CD4-positive, alpha-beta T cell treated with Interleukin-12 subunit alpha and Interleukin-12 subunit beta, for 1 hour (primary cell): ENCODE results near the gene GFRA1.

ENCODE experiments used
- DNase-seq: peaks from one replicate; pipeline ENCODE4 v3.0.0-alpha.2; 2020

Gene GFRA1

DNA sequence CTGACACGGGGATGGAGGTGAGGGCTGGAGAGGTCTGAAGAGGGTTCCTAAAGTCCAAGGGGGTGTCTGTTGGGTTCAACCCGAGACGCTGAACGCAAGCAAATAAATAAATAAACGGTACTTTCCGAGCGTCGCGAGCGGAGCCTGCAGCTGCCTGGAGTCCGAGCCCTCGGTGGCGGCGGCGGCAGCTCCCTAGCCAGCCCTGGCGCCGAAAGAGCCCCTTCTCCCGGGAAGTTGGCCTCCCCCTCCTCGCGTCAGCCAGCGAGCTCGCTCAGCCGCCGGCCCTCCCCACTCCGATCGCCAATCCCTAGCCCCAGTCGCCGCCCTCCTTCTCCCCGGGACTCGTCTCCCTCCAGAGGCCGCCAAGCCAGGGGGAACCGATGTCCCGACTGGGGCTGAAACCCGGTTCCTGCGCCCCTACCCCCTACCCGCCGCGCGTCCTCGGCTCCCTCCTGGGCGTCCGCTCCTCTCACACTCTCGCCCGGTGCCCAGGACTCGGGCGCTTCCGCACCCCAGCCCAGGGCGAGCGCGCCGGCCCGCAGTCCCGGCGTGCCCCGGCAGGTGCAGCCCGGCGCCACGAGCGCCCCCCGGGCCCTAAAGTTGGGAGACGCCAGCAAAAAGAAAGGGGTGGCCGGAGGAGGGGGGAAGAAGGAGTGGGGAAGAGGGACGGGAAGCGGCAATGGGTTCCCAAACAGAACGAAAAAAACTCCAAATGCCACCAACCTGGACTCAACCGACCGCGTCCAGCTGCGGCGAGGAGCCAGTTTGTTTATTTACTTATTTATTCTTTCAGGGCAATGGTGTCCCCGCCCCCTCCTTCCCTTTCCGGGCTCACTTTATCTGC is at the start of gene GFRA1:
TSS of gene GFRA1 (minus strand) at position 767 of the 844 bp plus-strand sequence. CDS start 1,177 bp downstream, outside the sequence.
- DNase-seq = no peak

DNA sequence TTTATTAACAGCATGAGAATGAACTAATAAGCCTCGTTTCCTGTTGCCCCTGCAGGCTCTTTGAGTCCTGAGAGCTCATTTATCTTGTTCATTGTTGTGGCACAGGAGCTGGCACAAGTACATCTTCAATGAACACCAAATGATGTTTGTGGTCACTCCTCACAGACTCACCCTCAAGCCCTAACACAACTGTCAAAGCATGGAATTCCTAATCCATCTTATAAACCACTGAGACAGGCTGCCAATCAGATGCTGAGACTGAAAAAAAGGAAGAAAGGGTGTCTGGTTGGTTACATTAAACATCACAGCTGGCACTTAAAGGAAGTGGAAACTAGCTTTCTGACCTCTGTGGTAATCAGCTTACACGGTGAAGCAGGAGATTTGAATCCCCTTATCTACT is 43.5 kb upstream of the GFRA1 start:
- DNase-seq = no peak

- DNase-seq = no peak
These were observed 39.5 kb upstream of the GFRA1 start for GRCh38 chr10:116312548-116312947.

DNA sequence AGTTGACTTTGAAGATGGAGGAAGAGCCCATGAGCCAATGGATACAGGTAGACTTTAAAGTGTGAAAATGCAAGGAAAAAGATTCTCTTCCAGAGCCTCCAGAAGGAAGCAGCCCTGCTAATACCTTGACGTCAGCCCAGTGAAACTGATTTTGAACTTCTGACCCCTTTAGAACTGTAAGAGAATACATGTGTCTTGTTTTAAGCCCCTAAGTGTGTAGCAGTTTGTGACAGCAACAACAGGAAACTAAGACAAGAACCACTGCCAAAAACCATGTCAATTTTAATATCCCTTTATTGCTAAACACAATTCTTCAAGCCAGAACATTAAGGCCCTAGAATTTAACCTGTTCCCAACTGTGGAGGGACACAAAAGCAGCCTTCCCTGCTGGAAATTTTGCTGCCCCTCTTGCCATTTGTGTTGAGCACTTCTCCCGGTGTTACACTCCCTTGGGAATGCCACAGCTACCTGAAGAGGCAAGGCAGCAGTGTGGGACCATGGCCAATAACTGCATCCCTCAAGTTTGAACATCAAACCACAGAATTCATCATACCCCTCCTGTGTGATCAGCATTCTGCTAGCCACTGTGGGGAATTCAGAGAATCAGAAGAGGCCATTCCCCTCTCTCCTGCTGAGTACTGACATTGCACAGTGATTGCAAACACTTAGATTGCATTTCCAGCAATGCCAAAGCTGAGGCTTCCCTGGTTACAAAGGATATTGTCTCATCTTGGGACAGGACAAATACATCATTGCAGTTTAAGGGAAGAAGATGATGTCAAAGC is 38.9 kb upstream of the GFRA1 start:
- no peak for DNase-seq

DNA sequence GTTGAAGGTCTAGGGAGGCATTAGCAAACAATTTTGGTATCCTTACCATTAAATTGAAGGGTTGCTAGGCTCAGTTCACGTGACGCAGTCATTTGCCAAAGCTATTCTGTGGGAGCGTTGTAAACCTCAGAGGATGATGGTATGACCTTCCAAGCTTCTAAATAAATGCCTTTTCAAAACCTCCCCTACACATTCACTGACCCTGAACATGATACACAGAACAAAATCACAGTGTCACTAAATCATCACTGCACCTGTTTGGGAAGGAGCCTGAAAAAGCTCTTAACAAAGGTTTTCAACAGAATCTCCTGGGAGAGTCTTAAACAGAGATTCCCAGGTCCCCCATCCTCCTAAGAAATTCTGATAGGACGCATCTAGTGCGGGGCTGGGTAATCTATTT is 38.0 kb upstream of the GFRA1 start:
- DNase-seq = no peak

GRCh38 chr10:116307455-116307854 is 34.4 kb upstream of the GFRA1 start:
- no peak for DNase-seq

GRCh38 chr10:116306847-116307246 is 33.8 kb upstream of the GFRA1 start:
- no peak for DNase-seq

GRCh38 chr10:116304923-116305322 is 31.9 kb upstream of the GFRA1 start:
- no peak for DNase-seq

GRCh38 chr10:116300542-116300941 is 27.5 kb upstream of the GFRA1 start:
- no peak for DNase-seq

- no peak for DNase-seq
These were observed 25.6 kb upstream of the GFRA1 start for GRCh38 chr10:116298586-116298985.

GRCh38 chr10:116296291-116296721 is 23.3 kb upstream of the GFRA1 start:
- DNase-seq = no peak

DNA sequence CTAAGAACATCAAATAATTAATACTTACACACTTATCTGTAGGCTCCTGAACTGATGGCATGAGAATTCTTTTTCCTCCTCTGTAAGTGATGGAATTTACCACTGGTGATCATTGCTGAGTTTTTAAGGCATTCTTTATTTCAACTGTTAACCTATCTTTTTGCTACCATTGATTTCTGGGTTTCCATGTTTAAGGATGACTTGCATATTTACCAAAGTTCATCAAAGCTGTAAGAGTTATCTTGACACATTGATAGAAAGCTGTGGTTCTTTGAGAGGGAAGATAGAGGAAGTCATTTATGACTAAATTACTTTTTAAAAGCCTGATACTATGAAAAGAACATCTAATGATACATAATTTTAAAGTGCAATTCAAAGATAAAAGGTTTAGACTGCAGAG is 19.5 kb upstream of the GFRA1 start:
- DNase-seq = no peak

- no peak for DNase-seq
These were observed 16.6 kb upstream of the GFRA1 start for GRCh38 chr10:116289652-116290051.

GRCh38 chr10:116287906-116288501 is 15.0 kb upstream of the GFRA1 start:
- no peak for DNase-seq

DNA sequence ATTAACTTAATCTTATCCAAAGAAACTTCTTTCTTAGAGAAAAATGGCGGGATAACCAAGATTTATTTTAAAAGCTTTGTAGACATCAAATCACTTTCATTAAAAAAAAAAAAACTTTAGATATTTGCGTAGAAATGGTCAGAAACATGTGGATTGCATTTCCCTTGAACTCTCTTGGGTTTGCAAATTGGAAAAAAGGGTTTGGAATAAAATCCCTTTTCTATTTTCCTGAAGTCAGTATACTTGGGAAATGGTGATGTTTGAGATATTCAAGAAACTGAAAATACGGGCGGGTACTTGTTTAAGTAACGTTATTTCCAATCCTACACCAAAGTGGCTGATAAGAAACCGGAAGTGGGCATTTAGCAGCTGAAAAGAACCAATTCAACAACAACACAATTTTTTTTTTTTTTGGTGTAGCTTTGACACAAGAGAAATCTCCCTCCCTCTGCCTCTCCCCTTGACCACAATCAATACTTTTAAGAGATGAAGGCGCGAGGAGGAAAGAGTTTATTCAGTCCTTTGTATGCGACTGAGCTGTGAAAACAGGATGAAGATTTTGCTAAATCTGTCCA is 13.7 kb upstream of the GFRA1 start:
- no peak for DNase-seq

- no peak for DNase-seq
These were observed 8.8 kb upstream of the GFRA1 start for GRCh38 chr10:116281775-116282174.

- DNase-seq = no peak
These were observed 5.8 kb upstream of the GFRA1 start for GRCh38 chr10:116278846-116279245.

DNA sequence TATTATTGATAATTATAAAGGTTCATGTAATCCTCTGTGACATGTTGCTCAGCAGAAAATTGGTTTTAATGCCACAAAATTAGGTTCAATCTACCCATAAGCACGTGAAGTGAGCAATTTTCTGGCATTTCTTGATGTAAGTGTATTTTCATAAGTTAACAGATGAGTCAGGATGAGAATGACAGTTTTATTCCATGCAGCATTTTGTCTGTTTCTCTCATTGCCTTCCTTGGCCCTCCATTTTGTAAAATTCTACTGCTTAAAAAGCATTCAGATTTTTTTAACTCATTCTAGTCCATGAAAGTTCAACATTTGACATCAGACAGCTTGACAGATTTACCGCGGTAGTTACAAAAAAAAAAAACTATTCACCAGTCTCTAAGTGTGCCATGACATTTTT is 4.0 kb upstream of the GFRA1 start:
- no peak for DNase-seq

GRCh38 chr10:116274064-116274904 is 1.3 kb upstream of the GFRA1 start:
- DNase-seq = no peak

GRCh38 chr10:116271593-116272439 is 1.2 kb downstream of the GFRA1 start:
- no peak for DNase-seq
